HG03575 (cell line): ENCODE measurements around the gene SLC41A3.
"Not testable (repeated sequence)": the region's sequence is repeated elsewhere in the genome, so short reads cannot be mapped to it uniquely, and the experiment has no call there.

ENCODE experiments used
- ATAC-seq: cut with Tn5 transposase; IDR thresholded peaks from one replicate; pipeline ENCODE4 v1.9.1; 2021; ENCODE audit not compliant: unreplicated experiment, insufficient number of reproducible peaks, low FRiP score; ENCODE audit errors: extremely low read depth

SLC41A3 gene

GRCh38 chr3:125971997-125972944 lies 111.7 kb downstream of the SLC41A3 start:
- not testable (repeated sequence) for ATAC-seq

- ATAC-seq: not testable (repeated sequence)
Measured at GRCh38 chr3:125968701-125969592, 115.0 kb downstream of the SLC41A3 start, which contains the start of gene ROPN1B. Gene ROPN1B (plus strand): TSS chr3:125969178. CDS start chr3:125972055, 2,877 bp downstream.

GRCh38 chr3:125968121-125968520 lies 115.8 kb downstream of the SLC41A3 start:
- ATAC-seq: not testable (repeated sequence)

- no peak for ATAC-seq
Measured at GRCh38 chr3:125967156-125967555, 116.8 kb downstream of the SLC41A3 start.

GRCh38 chr3:125965505-125965904 lies 118.4 kb downstream of the SLC41A3 start:
- ATAC-seq: no peak

- ATAC-seq: not testable (repeated sequence)
Measured at GRCh38 chr3:125963834-125964233, 120.1 kb downstream of the SLC41A3 start.

GRCh38 chr3:125961289-125961589 lies 122.7 kb downstream of the SLC41A3 start:
- no peak for ATAC-seq

GRCh38 chr3:125960456-125961288 lies 123.3 kb downstream of the SLC41A3 start:
- ATAC-seq: no peak

- no peak for ATAC-seq
Measured at GRCh38 chr3:125960066-125960424, 123.9 kb downstream of the SLC41A3 start.

- no peak for ATAC-seq
Measured at GRCh38 chr3:125959317-125960065, 124.4 kb downstream of the SLC41A3 start.

- no peak for ATAC-seq
Measured at GRCh38 chr3:125958511-125959316, 125.2 kb downstream of the SLC41A3 start.

- ATAC-seq: no peak
Measured at GRCh38 chr3:125957674-125958510, 126.0 kb downstream of the SLC41A3 start.

- not testable (repeated sequence) for ATAC-seq
Measured at GRCh38 chr3:125957020-125957419, 126.9 kb downstream of the SLC41A3 start.
